ENCODE results near the gene ACAT2. TPM values are rescaled to one million over a fixed set of nuclear protein-coding genes. Genes with fewer than 3 reads are reported as not detected.
"Not testable (repeated sequence)": the region's sequence is repeated elsewhere in the genome, so short reads cannot be mapped to it uniquely, and the experiment has no call there.

The ACAT2 gene
- total RNA-seq, 1 donor from 2014 or later: 82.0 TPM

DNA sequence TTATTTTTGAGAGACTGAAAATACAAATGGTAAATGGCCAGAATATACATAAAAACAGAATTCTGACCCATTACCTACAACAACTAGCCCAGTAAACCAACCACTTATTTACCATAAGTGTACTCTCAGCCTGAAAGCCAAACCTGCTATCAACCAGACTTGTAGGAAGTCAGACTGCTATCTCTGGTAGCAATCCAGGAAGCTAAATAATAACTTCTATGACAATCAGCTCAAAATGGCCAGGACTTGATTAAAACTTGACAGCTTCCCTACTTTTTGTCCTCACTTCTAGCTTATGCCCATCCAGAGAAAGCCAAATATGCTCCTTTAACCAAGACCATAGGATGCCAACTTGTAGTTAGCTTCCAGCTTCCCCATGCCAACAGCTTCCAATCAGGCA, 39.2 kb upstream of the ACAT2 start:
- H3K36me3 Mint-ChIP-seq (ENCODE audit: low read depth): peaks cover 22% of the 10 kb centered on the region
- H3K27ac Mint-ChIP-seq: no peak overlapping the region
- intact Hi-C loops (cut with micrococcal nuclease): no loop called here
- ATAC-seq (ENCODE audit: low read depth): no peak
- H3K9me3 Mint-ChIP-seq: no peaks in the 10 kb centered on the region
- ChIA-PET POLR2A (interaction anchor here (0.6 to 2.0 kb wide), 3 partner anchors 10 to 67 kb away, joined by 3 to 6 read pairs (median 5); partner anchors contain the start of genes ACAT2 and TCP1), CTCF (interaction anchor here (2.3 kb wide), 1 partner anchor 31 kb away, joined by 11 read pairs; no protein-coding TSS in a partner anchor)
- H3K27me3 Mint-ChIP-seq: no peaks in the 10 kb centered on the region
- H3K4me1 Mint-ChIP-seq: peaks cover 15% of the 10 kb centered on the region
- no peak overlapping the region for H3K4me3 Mint-ChIP-seq
- no peak for DNase-seq
- TF ChIP-seq, protein P1, sequence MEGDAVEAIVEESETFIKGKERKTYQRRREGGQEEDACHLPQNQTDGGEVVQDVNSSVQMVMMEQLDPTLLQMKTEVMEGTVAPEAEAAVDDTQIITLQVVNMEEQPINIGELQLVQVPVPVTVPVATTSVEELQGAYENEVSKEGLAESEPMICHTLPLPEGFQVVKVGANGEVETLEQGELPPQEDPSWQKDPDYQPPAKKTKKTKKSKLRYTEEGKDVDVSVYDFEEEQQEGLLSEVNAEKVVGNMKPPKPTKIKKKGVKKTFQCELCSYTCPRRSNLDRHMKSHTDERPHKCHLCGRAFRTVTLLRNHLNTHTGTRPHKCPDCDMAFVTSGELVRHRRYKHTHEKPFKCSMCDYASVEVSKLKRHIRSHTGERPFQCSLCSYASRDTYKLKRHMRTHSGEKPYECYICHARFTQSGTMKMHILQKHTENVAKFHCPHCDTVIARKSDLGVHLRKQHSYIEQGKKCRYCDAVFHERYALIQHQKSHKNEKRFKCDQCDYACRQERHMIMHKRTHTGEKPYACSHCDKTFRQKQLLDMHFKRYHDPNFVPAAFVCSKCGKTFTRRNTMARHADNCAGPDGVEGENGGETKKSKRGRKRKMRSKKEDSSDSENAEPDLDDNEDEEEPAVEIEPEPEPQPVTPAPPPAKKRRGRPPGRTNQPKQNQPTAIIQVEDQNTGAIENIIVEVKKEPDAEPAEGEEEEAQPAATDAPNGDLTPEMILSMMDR (IDR thresholded peaks at IDR 0.05): no peak

DNA sequence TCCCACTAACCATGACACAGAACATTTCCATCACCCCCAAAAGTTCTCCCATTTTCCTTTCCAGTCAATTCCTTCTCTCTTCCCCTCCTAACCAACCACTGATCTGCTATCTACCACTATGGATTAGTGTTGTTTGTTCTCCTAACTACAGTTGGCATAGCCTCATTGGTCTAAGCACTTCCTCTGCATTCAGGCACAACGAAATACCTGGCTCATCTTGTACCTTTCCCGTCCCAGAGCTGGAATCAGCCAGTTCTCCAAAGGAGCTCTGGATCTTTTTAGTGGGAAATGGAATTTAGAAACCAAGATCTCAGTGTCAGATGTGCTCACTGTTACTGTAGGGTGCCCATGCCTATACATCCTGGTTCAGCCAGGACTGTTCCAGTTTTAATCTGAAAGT, 38.6 kb upstream of the ACAT2 start:
- ATAC-seq (ENCODE audit: low read depth) (no peak), DNase-seq (no peak)
- H3K4me3 Mint-ChIP-seq: no peak overlapping the region
- H3K9me3 Mint-ChIP-seq: no peaks in the 10 kb centered on the region
- no peaks in the 10 kb centered on the region for H3K27me3 Mint-ChIP-seq
- H3K36me3 Mint-ChIP-seq (ENCODE audit: low read depth): peaks cover 22% of the 10 kb centered on the region
- ChIA-PET CTCF (interaction anchor here (2.3 kb wide), 1 partner anchor 31 kb away, joined by 11 read pairs; no protein-coding TSS in a partner anchor), POLR2A (interaction anchor here (1.2 to 2.0 kb wide), 2 partner anchors 38 to 66 kb away, joined by 3 to 5 read pairs; partner anchors contain the start of genes ACAT2 and TCP1)
- H3K27ac Mint-ChIP-seq: no peak overlapping the region
- TF ChIP-seq, protein P1 (IDR thresholded peaks at IDR 0.05): no peak
- intact Hi-C loops (cut with micrococcal nuclease): no loop called here
- peaks cover 16% of the 10 kb centered on the region for H3K4me1 Mint-ChIP-seq

DNA sequence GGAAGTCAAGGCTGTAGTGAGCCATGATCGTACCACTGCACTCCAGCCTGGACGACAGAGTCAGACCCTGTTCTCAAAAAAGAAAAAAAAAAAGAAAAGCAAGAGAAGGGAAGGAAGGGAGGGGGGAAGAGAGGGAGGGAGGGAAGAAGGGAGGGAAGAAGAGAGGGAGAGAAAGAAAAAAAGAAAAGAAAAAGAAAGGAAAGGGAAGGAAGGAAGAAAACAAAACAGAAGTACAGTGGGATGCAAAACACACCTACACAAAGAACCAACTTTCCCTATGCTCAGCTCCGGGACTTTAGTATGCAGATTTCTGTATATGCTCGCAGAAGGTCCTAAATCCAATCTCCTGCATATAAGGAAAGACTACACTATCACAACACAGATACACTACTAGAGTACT, 37.1 kb upstream of the ACAT2 start:
- intact Hi-C loops (cut with micrococcal nuclease): loop anchor here (5.0 kb wide), 1 partner anchor 208 kb away; no protein-coding TSS in a partner anchor
- Mint-ChIP-seq H3K27me3 (no peaks in the 10 kb centered on the region), H3K27ac (peak overlapping the region; percentile 35), H3K36me3 (ENCODE audit: low read depth) (peaks cover 24% of the 10 kb centered on the region), H3K4me3 (no peak overlapping the region), H3K4me1 (peaks cover 31% of the 10 kb centered on the region), H3K9me3 (no peaks in the 10 kb centered on the region)
- ChIA-PET POLR2A (interaction anchor here (0.7 kb wide), 1 partner anchor 26 kb away, joined by 3 read pairs; no protein-coding TSS in a partner anchor), CTCF (interaction anchor here (1.4 kb wide), 1 partner anchor 32 kb away, joined by 3 read pairs; the partner anchor contains the start of gene SOD2)
- DNase-seq: no peak
- ATAC-seq (ENCODE audit: low read depth): no peak
- TF ChIP-seq, protein P1 (IDR thresholded peaks at IDR 0.05): no peak

DNA sequence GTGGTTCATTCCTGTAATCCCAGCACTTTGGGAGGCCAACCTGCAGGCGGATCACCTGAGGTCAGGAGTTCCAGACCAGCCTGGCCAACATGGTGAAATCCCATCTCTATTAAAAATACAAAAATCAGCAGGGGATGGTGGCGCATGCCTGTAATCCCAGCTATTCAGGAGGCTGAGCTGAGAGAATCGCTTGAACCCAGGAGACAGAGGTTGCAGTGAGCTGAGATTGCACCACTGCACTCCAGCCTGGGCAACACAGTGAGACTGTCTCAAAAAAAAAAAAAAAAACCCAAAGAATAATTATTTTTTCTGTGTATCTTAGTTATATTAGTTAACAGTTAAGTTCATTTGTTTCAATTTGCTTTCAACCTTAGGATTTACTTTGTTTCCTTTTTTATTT, 36.6 kb upstream of the ACAT2 start:
- H3K4me3 Mint-ChIP-seq; ATAC-seq (ENCODE audit: low read depth); DNase-seq; H3K9me3 Mint-ChIP-seq; H3K27me3 Mint-ChIP-seq: not testable (repeated sequence)
- Mint-ChIP-seq H3K36me3 (ENCODE audit: low read depth) (peaks cover 25% of the 10 kb centered on the region), H3K4me1 (peaks cover 35% of the 10 kb centered on the region), H3K27ac (peak overlapping the region; percentile 35)
- ChIA-PET POLR2A (interaction anchor here (0.7 to 0.8 kb wide), 2 partner anchors 8 to 26 kb away, joined by 3 to 6 read pairs; no protein-coding TSS in a partner anchor), CTCF (interaction anchor here (1.4 kb wide), 1 partner anchor 32 kb away, joined by 3 read pairs; the partner anchor contains the start of gene SOD2)
- intact Hi-C loops (cut with micrococcal nuclease): loop anchor here (5.0 kb wide), 1 partner anchor 207 kb away; no protein-coding TSS in a partner anchor

DNA sequence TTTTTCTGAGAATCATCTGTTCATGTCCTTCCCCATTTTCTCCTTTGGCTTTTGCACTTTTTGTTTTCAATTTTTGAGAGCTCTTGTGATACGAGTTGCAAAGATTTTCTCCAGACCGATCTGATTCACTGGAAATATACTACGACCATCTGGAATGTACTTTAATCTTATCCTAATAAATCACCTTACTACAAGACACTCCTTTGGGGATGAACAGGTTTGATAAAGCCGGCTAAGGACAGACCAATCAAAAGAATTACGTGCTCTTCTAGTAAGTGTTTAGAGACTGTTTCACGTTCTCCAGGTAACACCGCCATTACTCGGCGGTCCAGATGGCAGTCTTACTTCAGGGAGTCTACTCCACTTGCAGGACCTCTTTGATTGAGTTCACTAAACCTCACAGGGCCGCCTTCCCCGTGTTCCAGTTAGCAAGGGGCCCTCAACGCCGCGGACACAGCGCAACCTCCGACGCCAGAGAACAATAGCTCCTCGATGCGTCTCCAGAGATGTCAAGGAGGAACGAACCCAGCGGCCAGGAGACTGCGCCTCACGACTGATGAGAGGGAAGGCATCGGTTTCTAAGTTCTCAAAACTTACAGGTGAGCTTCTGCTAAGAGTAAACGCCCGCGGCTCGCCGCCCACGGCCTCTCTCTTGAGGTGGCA, 35.5 kb upstream of the ACAT2 start:
- Mint-ChIP-seq H3K9me3 (no peaks in the 10 kb centered on the region), H3K4me3 (peak overlapping the region; percentile 93), H3K27me3 (no peaks in the 10 kb centered on the region), H3K27ac (peak overlapping the region; percentile 99), H3K4me1 (peaks cover 47% of the 10 kb centered on the region), H3K36me3 (ENCODE audit: low read depth) (peaks cover 33% of the 10 kb centered on the region)
- TF ChIP-seq, protein P1 (IDR thresholded peaks at IDR 0.05): no peak
- no peak for DNase-seq
- CTCF ChIA-PET: interaction anchor here (1.3 to 1.4 kb wide), 3 partner anchors 34 to 64 kb away, joined by 3 to 5 read pairs (median 4); partner anchors contain the start of genes MRPL18 and SOD2
- intact Hi-C loops (cut with micrococcal nuclease): loop anchor here (1.0 to 5.0 kb wide), 4 partner anchors 206 to 684 kb away; no protein-coding TSS in a partner anchor
- POLR2A ChIA-PET: interaction anchor here (0.6 to 4.8 kb wide), 19 partner anchors 7 to 1016 kb away, joined by 3 to 102 read pairs (median 5); partner anchors contain the start of genes ACAT2, MRPL18, RSPH3 and SOD2
- ATAC-seq (ENCODE audit: low read depth): no peak
